Mucosa of descending colon (tissue), 3 donors: ENCODE results near the gene TLR10. TPM values are rescaled to one million over a fixed set of nuclear protein-coding genes. Genes with fewer than 3 reads are reported as not detected.

ENCODE experiments used
- ATAC-seq: fragments of 200-7000 bp; cut with Tn5 transposase; one replicate; pipeline ENCODE4 v1.9.1; 2020; ENCODE audit warnings: mild to moderate bottlenecking, moderate library complexity
- DNase-seq, 3 donors: peaks; one replicate each; pipeline ENCODE4 v3.0.0-alpha.2; 2020
- H3K36me3 ChIP-seq: fragments of 200-600 bp; one replicate; pipeline ENCODE4 v1.8.0; 2021; ENCODE audit warnings: low read depth, mild to moderate bottlenecking
- H3K4me1 ChIP-seq: fragments of 200-600 bp; one replicate; pipeline ENCODE4 v1.8.0; 2021; ENCODE audit warnings: low read depth, mild to moderate bottlenecking
- H3K4me3 ChIP-seq: fragments of 200-600 bp; one replicate; pipeline ENCODE4 v1.8.0; 2021; ENCODE audit warnings: mild to moderate bottlenecking
- H3K9me3 ChIP-seq: fragments of 200-600 bp; one replicate; pipeline ENCODE4 v1.8.0; 2021; ENCODE audit warnings: mild to moderate bottlenecking
- intact Hi-C, 2 donors: fragments of 100-400 bp; cut with DNase I in 1 of 2; cut with micrococcal nuclease in 1 of 2; formaldehyde crosslinking; loops; one replicate each; pipeline versions ENCODE4 v1.11.0 to v1.11.1; 2022; cut with DNase I, micrococcal nuclease
- total RNA-seq, 3 donors: library from RNA; stranded (reverse); fragmentation: NEBNext Ultra II Directional in 2 of 3; extraction: Animal tissue kit (Norgen Biotek cat#: 25700) in 2 of 3; gene quantifications; one replicate each; pipeline versions ENCODE4 v1.2.1 to v1.2.4, GENCODE V29; 2021 to 2023
- TF ChIP-seq, protein P1 (sequence below): fragments of 200-600 bp; IDR thresholded peaks from one replicate; pipeline ENCODE4 v1.8.0; 2022; ENCODE audit warnings: antibody characterized with exemption, mild to moderate bottlenecking
- donor health status: DM: no; HTN: no; CAD: no; lungs with moderate emphysema.
- donor health status: DM: no; HTN: no; CAD: no.
- donor health status: DM: no; HTN: yes; CAD: no.

Gene TLR10
- total RNA-seq, 3 donors from 2014 or later: 0.17 to 0.46 (median 0.25) TPM

DNA sequence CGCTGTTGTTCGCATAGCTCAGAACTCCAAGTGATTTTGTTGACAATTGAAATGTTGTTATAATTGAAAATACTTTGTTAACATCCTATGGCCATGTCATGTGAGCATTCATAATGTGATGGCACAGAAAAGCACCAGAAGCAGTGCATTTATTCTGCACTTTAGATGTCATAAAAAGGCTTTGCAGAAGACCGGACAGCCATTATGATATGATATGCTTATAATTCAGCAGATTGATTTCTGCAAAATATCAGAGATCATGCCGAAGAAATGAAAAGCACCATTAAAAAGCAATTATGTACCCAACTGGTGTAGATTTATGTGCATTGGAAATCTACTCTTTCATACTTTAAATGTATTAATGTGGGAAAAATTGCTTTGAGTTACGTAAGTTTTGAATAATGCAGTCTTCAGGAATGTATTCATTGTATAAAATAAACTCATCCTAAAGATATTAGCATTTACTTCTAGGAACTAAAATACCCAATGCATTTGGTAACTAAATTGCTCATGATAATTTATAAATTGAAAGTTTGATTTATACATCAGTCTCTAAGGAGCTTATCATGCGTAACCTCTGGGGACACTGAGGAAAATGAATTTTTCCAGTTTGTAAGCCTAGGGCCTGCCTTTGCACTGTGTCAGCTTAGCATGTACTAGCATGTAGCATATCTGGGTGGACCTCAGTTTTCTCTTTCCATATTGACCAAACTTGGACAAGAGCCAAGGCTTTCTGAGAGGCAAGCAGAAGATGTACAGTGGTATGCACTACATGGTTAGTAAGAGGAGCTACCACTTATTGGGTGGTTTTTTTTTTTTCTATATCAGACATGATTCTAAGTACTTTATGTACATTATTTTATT, 43.6 kb downstream of the TLR10 start:
- TF ChIP-seq, protein P1, sequence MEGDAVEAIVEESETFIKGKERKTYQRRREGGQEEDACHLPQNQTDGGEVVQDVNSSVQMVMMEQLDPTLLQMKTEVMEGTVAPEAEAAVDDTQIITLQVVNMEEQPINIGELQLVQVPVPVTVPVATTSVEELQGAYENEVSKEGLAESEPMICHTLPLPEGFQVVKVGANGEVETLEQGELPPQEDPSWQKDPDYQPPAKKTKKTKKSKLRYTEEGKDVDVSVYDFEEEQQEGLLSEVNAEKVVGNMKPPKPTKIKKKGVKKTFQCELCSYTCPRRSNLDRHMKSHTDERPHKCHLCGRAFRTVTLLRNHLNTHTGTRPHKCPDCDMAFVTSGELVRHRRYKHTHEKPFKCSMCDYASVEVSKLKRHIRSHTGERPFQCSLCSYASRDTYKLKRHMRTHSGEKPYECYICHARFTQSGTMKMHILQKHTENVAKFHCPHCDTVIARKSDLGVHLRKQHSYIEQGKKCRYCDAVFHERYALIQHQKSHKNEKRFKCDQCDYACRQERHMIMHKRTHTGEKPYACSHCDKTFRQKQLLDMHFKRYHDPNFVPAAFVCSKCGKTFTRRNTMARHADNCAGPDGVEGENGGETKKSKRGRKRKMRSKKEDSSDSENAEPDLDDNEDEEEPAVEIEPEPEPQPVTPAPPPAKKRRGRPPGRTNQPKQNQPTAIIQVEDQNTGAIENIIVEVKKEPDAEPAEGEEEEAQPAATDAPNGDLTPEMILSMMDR: no peak
- DNase-seq (no peak), ATAC-seq (no peak)
- Histone ChIP-seq H3K4me3 (no peak overlapping the region), H3K36me3 (no peaks in the 10 kb centered on the region), H3K4me1 (no peaks in the 10 kb centered on the region), H3K9me3 (no peaks in the 10 kb centered on the region)
- intact Hi-C loops: loop anchor here in 1 of 2 donors (10.0 kb wide), 1 partner anchor 674 kb away; no protein-coding TSS in a partner anchor

DNA sequence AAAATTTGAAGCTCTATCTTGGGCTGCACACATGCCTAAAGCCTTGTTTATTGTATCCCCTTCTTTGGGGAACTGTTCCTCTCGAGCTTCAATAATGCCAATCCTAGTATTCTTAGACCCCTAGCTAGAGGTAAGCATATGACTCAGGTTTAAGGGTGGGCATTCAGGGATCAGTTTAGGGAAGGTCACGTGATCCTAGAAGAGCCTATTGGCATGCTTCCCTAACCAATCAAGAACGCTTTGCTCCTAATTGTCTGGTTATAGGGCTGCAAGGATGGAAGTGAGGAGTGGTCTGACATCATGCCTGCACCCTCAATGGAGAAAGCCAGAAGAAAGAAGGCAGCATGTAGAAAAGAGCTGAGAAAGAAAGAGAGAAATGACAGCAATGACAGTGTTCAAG, 46.9 kb downstream of the TLR10 start:
- no peaks in the 10 kb centered on the region for H3K36me3 ChIP-seq
- H3K4me3 ChIP-seq: no peak overlapping the region
- intact Hi-C loops: loop anchor here in 1 of 2 donors (10.0 kb wide), 1 partner anchor 671 kb away; no protein-coding TSS in a partner anchor
- peaks cover 4% of the 10 kb centered on the region for H3K4me1 ChIP-seq
- H3K9me3 ChIP-seq: no peaks in the 10 kb centered on the region
- DNase-seq: no peak
- ATAC-seq: no peak
- TF ChIP-seq, protein P1: no peak

DNA sequence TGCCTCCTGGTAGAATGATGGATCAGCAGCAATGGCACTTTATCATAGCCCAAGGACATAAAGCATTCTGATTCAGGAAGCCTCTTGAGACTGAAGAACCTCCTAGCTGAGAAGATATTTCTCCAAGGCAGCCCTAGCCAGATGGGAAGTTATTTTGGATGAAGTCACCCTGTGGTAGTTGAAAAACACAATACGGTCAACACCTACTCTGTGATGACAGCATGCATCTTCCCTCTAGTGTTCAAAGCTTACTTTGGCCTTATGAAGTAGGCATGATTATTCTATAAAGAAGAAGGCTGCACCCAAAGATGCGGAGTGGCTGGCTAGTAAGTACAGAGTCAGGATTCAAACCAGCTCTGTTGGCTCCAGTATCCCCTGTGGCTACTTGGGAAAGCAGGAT, 47.9 kb downstream of the TLR10 start:
- no peak overlapping the region for H3K4me3 ChIP-seq
- no peaks in the 10 kb centered on the region for H3K36me3 ChIP-seq
- H3K9me3 ChIP-seq: no peaks in the 10 kb centered on the region
- peaks cover 7% of the 10 kb centered on the region for H3K4me1 ChIP-seq
- intact Hi-C loops: loop anchor here in 1 of 2 donors (5.0 to 10.0 kb wide), 2 partner anchors 418 to 670 kb away; no protein-coding TSS in a partner anchor
- DNase-seq: no peak
- TF ChIP-seq, protein P1: no peak
- ATAC-seq: no peak

DNA sequence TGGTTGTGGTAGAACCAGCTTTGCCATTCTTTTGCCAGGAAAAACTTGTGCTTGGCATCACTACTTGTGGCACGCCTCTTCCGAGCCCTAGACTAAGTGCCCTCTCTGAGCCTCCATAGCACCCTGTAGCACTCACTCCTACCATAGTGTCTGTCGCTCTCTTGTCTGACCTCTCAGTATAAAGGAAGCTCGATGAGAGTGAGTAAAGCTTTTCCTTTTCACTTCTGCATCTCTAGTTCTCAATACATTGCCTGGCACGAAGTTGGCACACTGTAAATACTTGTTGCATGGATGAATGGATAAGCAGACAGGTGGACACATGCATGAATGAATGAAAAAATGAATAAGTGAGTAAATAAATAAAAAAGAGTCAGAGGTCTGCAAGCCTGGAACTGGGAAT, 48.3 kb downstream of the TLR10 start:
- Histone ChIP-seq H3K4me1 (peaks cover 9% of the 10 kb centered on the region), H3K9me3 (no peaks in the 10 kb centered on the region), H3K36me3 (no peaks in the 10 kb centered on the region), H3K4me3 (no peak overlapping the region)
- DNase-seq (no peak), ATAC-seq (no peak)
- TF ChIP-seq, protein P1: no peak
- intact Hi-C loops: loop anchor here in 1 of 2 donors (5.0 to 10.0 kb wide), 2 partner anchors 417 to 670 kb away; no protein-coding TSS in a partner anchor

DNA sequence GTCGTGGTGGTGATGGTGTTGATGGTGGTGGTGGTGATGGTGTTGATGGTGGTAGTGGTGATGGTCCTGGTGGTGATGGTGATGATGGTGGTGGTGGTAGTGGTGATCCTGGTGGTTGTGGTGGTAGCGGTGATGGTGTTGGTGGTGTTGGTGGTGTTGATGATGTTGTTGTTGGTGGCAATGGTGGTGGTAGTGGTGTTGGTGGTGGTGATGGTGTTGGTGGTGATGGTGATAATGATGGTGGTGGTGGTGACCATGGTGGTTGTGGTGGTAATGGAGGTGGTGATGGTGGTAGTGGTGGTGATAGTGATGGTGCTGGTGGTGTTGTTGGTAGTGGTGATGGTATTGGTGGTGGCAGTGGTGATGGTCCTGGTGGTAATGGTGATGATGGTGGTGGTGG, 49.1 kb downstream of the TLR10 start:
- Histone ChIP-seq H3K4me3 (no peak overlapping the region), H3K9me3 (no peaks in the 10 kb centered on the region), H3K36me3 (no peaks in the 10 kb centered on the region), H3K4me1 (peaks cover 15% of the 10 kb centered on the region)
- intact Hi-C loops: loop anchor here in 1 of 2 donors (5.0 to 10.0 kb wide), 2 partner anchors 416 to 669 kb away; no protein-coding TSS in a partner anchor
- DNase-seq (no peak), ATAC-seq (no peak)
- TF ChIP-seq, protein P1: no peak
